ENCODE data around the gene RUSC1. TPM values are rescaled to one million over a fixed set of nuclear protein-coding genes. Genes with fewer than 3 reads are reported as not detected.

Gene RUSC1
- total and polyA plus RNA-seq, 2 of the 8 experiments (the other 6 are each of a cell fraction or from before 2014, with no cell fraction given) = 54.6 to 90.4 TPM

GRCh38 chr1:155286544-155286943 is 34.1 kb upstream of the RUSC1 start (continued):
- TF ChIP-seq SIRT6 (IDR thresholded peaks at IDR 0.05; ENCODE audit: low read length) = no peak
